Heart right ventricle (tissue), 16 donors: ENCODE data around the gene STXBP2. TPM values are rescaled to one million over a fixed set of nuclear protein-coding genes. Genes with fewer than 3 reads are reported as not detected.

Source experiments
- ATAC-seq, 8 donors: fragments of 200-7000 bp; cut with Tn5 transposase; one replicate each; pipeline ENCODE4 v1.9.1; 2020; ENCODE audit warnings: mild to moderate bottlenecking in 8 of 8, moderate library complexity in 8 of 8, moderate number of reproducible peaks in 1 of 8
- DNase-seq, 2 donors: peaks; one replicate each; pipeline ENCODE4 v3.0.0-alpha.2; 2020
- H3K27ac ChIP-seq, 10 donors: fragments of 200-600 bp; sonication (generic) in 2 of 10; one replicate each; pipeline versions ENCODE4 v1.5.0 to v1.8.0; 2020 to 2022; ENCODE audit warnings: mild to moderate bottlenecking in 3 of 10
- H3K27me3 ChIP-seq, 7 donors: fragments of 200-600 bp; one replicate each; pipeline ENCODE4 v1.8.0; 2021 to 2022; ENCODE audit warnings: mild to moderate bottlenecking in 2 of 7
- H3K36me3 ChIP-seq, 9 donors: fragments of 200-600 bp; sonication (generic) in 1 of 9; one replicate each; pipeline versions ENCODE4 v1.5.0 to v1.8.0; 2020 to 2022; ENCODE audit warnings: mild to moderate bottlenecking in 2 of 9
- H3K4me1 ChIP-seq, 9 donors: fragments of 200-600 bp; sonication (generic) in 1 of 9; one replicate each; pipeline versions ENCODE4 v1.5.0 to v1.8.0; 2020 to 2022; ENCODE audit warnings: mild to moderate bottlenecking in 4 of 9
- H3K4me3 ChIP-seq, 10 donors: fragments of 200-600 bp; sonication (generic) in 2 of 10; one replicate each; pipeline versions ENCODE4 v1.5.0 to v1.8.0; 2020 to 2022; ENCODE audit warnings: mild to moderate bottlenecking in 7 of 10, moderate library complexity in 2 of 10
- H3K9me3 ChIP-seq, 11 donors: fragments of 200-600 bp in 10 of 11; sonication (generic) in 2 of 11; one replicate each; pipeline versions ENCODE4 v1.5.0 to v1.8.0; 2013 to 2022; ENCODE audit warnings: mild to moderate bottlenecking in 2 of 11, control low read depth in 1 of 11, moderate library complexity in 1 of 11
- WGBS, 2 donors: extraction: QIAGEN DNeasy Blood & Tissue Kit; methylation state at CpG; one replicate each; pipeline ENCODE4 v1.1.7; 2013; ENCODE audit warnings: inconsistent platforms in 1 of 2; 5-methylcytosine and 5-hydroxymethylcytosine counted together
- intact Hi-C, 10 donors: fragments of 100-400 bp; cut with DNase I; formaldehyde crosslinking; loops; one replicate each; pipeline versions ENCODE4 v1.11.1 to v1.14.2; 2022
- polyA plus RNA-seq, 2 donors: library from polyadenylated mRNA; stranded (reverse); fragments of 200-250 nt; gene quantifications; one replicate each; pipeline ENCODE4 v1.2.3, GENCODE V29; 2013
- total RNA-seq, 10 donors: library from RNA; stranded (reverse); fragmentation: NEBNext Ultra II Directional in 3 of 10; extraction: Animal tissue kit (Norgen Biotek cat#: 25700) in 3 of 10; gene quantifications; one replicate each; pipeline versions ENCODE4 v1.2.1 to v1.2.4, GENCODE V29; 2021 to 2023
- TF ChIP-seq, protein P1 (sequence below), 9 donors: fragments of 200-600 bp; sonication (generic) in 2 of 9; IDR thresholded peaks; one replicate each; pipeline versions ENCODE4 v1.5.0 to v1.8.0; 2021 to 2022; ENCODE audit warnings: antibody characterized with exemption in 9 of 9, mild to moderate bottlenecking in 5 of 9, moderate library complexity in 1 of 9
- donor health status: Arrhythmogenic right ventricular cardiomyopathy.
- donor health status: ischemic (EF 13 %, LVEDD 7.1; RV severe dilation, severe dysfunction).
- donor health status: healthy with polysubstance abuse.
- donor health status: DM: no; HTN: yes; CAD: no.
- donor health status: DM: no; HTN: no; CAD: no.
- donor health status: ischemic (EF 25% LVEDD 6.9; RV normal size, moderate dysfunction).
- donor health status: ischemic (EF 25% LVEDD 5.7; RV mildly dilated, moderate dysfunction).
- donor health status: healthy.
- donor health status: DM: yes; HTN: yes; CAD: no.
- donor health status: Ischemic cardiomyopathy.
- donor health status: ischemic (EF 35%, LVEDD 5.7; RV mildly dilated, moderate dysfunction).
- donor health status: nonischemic (EF 11% LVEDD 7.7; RV severe dilation, severe dysfunction).
- donor health status: DM: yes; HTN: yes; CAD: no.
- donor health status: PGD.
- donor health status: ischemic (EF 29% LVEDD 5.4; RV normal size, mild dysfunction).
- donor health status: nonischemic (EF 23%, LVEDD 6.1; RV moderate dilation, normal function).

Gene STXBP2
- total and polyA plus RNA-seq, 12 donors, result 1.6 to 19.6 (median 4.0) TPM

- H3K27ac ChIP-seq, result no peak overlapping the region
- intact Hi-C loops, result loop anchor here in 3 of 10 donors (10.0 kb wide), 3 partner anchors 108 to 568 kb away; no protein-coding TSS in a partner anchor
- H3K4me3 ChIP-seq, result no peak overlapping the region
- ATAC-seq (no peak), DNase-seq (no peak)
- 38 to 43% methylated on average over 9 of the region's 9 CpGs for WGBS, 2 donors
- H3K36me3 ChIP-seq, result no peaks in the 10 kb centered on the region
- TF ChIP-seq, protein P1, sequence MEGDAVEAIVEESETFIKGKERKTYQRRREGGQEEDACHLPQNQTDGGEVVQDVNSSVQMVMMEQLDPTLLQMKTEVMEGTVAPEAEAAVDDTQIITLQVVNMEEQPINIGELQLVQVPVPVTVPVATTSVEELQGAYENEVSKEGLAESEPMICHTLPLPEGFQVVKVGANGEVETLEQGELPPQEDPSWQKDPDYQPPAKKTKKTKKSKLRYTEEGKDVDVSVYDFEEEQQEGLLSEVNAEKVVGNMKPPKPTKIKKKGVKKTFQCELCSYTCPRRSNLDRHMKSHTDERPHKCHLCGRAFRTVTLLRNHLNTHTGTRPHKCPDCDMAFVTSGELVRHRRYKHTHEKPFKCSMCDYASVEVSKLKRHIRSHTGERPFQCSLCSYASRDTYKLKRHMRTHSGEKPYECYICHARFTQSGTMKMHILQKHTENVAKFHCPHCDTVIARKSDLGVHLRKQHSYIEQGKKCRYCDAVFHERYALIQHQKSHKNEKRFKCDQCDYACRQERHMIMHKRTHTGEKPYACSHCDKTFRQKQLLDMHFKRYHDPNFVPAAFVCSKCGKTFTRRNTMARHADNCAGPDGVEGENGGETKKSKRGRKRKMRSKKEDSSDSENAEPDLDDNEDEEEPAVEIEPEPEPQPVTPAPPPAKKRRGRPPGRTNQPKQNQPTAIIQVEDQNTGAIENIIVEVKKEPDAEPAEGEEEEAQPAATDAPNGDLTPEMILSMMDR (IDR thresholded peaks at IDR 0.05), result no peak
- H3K27me3 ChIP-seq, result peaks cover 0 to 76% (median 32%) of the 10 kb centered on the region in 7 donors
- peaks cover 0 to 34% (median 0%) of the 10 kb centered on the region in 9 donors for H3K4me1 ChIP-seq
- H3K9me3 ChIP-seq, result peaks cover 0 to 7% (median 0%) of the 10 kb centered on the region in 11 donors
These were observed 35.6 kb downstream of the STXBP2 start for GRCh38 chr19:7672522-7672921.

GRCh38 chr19:7674010-7675005 is 37.4 kb downstream of the STXBP2 start:
- H3K27me3 ChIP-seq, result peaks cover 0 to 68% (median 31%) of the 10 kb centered on the region in 7 donors
- peak in 7 of 8 donors; percentile 62 to 91 (median 76) for ATAC-seq
- intact Hi-C loops, result loop anchor here in 4 of 10 donors (5.0 to 10.0 kb wide), 4 partner anchors 107 to 570 kb away; no protein-coding TSS in a partner anchor

DNA sequence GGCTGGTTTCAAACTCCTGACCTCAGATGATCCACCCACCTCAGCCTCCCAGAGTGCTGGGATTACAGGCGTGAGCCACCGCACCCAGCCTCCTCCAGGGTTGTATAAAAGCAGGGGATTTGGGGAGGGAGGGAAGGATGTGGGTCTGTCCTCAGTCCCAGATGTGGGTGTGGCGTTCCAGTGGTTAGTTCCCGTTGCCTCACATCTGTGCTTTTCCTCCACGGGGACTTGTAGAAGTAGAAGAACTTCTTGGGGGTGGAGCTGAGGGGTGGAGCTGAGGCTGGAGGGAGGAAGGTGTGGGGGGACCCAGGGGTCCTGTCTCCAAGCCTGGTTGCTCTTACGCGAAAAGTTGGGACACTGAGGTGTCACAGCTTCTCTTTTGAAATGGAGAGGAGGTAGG is 39.5 kb downstream of the STXBP2 start:
- Histone ChIP-seq H3K4me3 (peak overlapping the region in 1 of 10 donors; percentile 31), H3K27ac (peak overlapping the region in 1 of 10 donors; percentile 78), H3K27me3 (peaks cover 0 to 57% (median 20%) of the 10 kb centered on the region in 7 donors), H3K36me3 (no peaks in the 10 kb centered on the region), H3K4me1 (peaks cover 0 to 41% (median 4%) of the 10 kb centered on the region in 9 donors), H3K9me3 (peaks cover 0 to 7% (median 0%) of the 10 kb centered on the region in 11 donors)
- no peak for DNase-seq
- TF ChIP-seq, protein P1 (IDR thresholded peaks at IDR 0.05), result no peak
- ATAC-seq, result no peak
- intact Hi-C loops, result loop anchor here in 4 of 10 donors (5.0 to 10.0 kb wide), 4 partner anchors 109 to 572 kb away; no protein-coding TSS in a partner anchor
- 38 to 40% methylated on average over 7 of the region's 7 CpGs for WGBS, 2 donors

More at GRCh38 chr19:7674010-7675005, 37.4 kb downstream of the STXBP2 start:
- Histone ChIP-seq H3K9me3 (peaks cover 0 to 7% (median 0%) of the 10 kb centered on the region in 11 donors), H3K27ac (peak overlapping the region in 1 of 10 donors; percentile 60), H3K36me3 (no peaks in the 10 kb centered on the region), H3K4me1 (peaks cover 0 to 34% (median 0%) of the 10 kb centered on the region in 9 donors), H3K4me3 (no peak overlapping the region)
- TF ChIP-seq, protein P1 (IDR thresholded peaks at IDR 0.05), result no peak
- WGBS, 2 donors, result 53 to 57% methylated on average over 18 to 21 of the region's 21 CpGs
- peak; percentile 40 to 64 for DNase-seq

GRCh38 chr19:7676854-7677253 is 39.9 kb downstream of the STXBP2 start, which contains the start of gene MCEMP1:
Gene MCEMP1, plus strand, starts transcription at chr19:7677090. Its CDS starts 31 bp downstream, at chr19:7677121.
- WGBS, 2 donors, result 37 to 43% methylated on average over 10 of the region's 10 CpGs
- DNase-seq, result no peak
- peak within 1 kb of the TSS in 1 of 10 donors; percentile 78 for H3K27ac ChIP-seq
- TF ChIP-seq, protein P1 (IDR thresholded peaks at IDR 0.05), result no peak
- peaks cover 0 to 45% (median 9%) of the 10 kb centered on the region in 9 donors for H3K4me1 ChIP-seq
- H3K36me3 ChIP-seq, result no peaks in the 10 kb centered on the region
- intact Hi-C loops, result loop anchor here in 4 of 10 donors (5.0 to 10.0 kb wide), 4 partner anchors 110 to 572 kb away; no protein-coding TSS in a partner anchor
- peaks cover 0 to 7% (median 0%) of the 10 kb centered on the region in 11 donors for H3K9me3 ChIP-seq
- no peak for ATAC-seq
- H3K4me3 ChIP-seq, result peak within 1 kb of the TSS in 1 of 10 donors; percentile 31
- peaks cover 0 to 52% (median 17%) of the 10 kb centered on the region in 7 donors for H3K27me3 ChIP-seq
